ENCODE data around the gene TMEFF2.
"Not testable (repeated sequence)": the region's sequence is repeated elsewhere in the genome, so short reads cannot be mapped to it uniquely, and the experiment has no call there.

Gene TMEFF2

GRCh38 chr2:192183296-192183695, 11.4 kb downstream of the TMEFF2 start:
- DNase-seq, result no peak

- DNase-seq, result no peak
Observed at GRCh38 chr2:192166946-192167345, 27.8 kb downstream of the TMEFF2 start.

DNA sequence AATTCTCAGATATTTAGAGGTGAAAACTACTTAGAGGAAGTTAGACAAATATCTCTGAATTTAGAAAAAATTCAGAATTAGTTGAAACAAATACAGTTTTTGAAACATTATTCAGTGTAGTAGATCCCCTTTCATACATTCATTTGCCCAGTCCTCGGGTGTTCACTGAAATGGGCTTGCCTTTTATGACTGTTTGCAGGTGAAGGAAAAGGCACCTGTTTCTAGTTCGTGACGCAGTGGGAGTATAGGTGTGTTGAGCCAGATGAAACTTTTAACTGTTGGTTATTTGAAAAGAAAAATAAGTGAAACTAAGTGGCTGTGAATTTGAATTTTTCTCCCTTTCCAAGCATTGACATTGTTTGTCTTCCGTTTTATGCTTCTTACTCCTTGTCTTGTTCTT, 28.9 kb downstream of the TMEFF2 start:
- no peak for DNase-seq

GRCh38 chr2:192162392-192163042, 32.2 kb downstream of the TMEFF2 start:
- peak; percentile 43 for DNase-seq

DNA sequence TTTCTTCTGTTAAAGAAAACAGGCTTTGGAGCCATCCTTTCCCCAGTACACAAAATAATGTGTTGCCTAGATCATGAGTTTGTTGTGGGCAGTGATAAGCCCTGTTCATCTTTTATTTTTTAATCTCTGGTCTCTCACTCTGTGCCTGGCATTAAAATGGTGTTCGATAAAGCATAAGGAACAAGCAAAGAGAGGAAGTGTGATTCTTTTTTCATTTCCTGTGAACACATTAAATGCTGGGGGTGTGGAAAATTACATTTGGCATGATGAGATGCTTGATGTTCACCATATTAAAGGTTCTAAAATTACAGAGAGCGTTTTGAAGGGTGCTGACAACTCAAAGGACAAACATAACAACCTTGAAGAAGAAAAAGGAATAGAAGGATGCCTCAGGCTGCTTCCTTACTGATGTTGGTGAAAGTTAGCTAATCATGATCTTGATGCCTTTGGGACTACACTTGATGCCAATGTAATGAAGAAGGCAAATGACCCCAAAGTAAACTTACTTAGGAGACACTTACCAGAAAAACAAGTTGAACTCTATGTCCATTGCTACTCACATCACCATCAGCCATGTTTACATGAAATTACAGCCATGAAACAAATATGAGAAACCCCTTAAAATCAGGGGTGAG, 33.0 kb downstream of the TMEFF2 start:
- DNase-seq, result no peak

- DNase-seq, result peak; percentile 28
Observed at GRCh38 chr2:192159736-192160135, 35.0 kb downstream of the TMEFF2 start.

DNA sequence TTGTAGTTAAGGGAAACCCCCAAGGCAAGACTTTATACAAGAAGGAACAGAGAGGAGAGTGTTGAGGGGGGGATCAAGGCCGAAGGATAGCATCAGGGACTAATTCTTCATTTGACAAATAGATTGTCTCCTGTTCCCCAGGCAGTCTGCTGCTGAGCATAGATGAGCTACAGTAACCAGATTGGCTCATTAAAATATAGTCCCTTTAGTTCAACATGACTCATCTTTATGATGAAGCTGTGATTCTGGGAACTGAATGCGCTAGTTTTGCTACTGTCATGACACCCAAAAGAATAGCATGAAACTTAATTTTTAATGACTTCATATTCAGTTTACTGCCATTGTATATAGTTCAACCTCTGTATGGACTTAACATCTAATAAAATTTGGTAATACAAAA, 35.5 kb downstream of the TMEFF2 start:
- no peak for DNase-seq

- DNase-seq, result no peak
Observed at GRCh38 chr2:192157776-192158175, 37.0 kb downstream of the TMEFF2 start.

GRCh38 chr2:192155511-192156118, 39.1 kb downstream of the TMEFF2 start:
- DNase-seq, result peak; percentile 4

DNA sequence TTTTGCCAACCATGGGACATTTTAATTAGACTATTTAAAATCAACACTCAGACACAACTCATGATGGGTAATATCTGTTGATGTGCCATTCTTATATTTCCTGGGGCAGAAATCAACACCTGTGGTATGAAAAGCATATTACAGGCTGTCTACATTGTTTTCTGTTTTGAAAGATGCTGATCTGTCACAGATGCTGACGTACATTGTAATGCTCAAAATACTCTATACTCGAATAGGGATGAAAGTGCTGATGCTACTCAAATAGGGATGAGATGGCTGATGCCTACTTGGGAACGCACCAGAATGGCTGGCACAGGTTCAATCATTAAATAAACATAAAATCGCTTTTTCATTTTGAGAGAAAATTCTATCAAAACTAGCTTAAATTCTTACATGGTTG, 41.2 kb downstream of the TMEFF2 start:
- DNase-seq, result peak; percentile 3

- peak; percentile 61 for DNase-seq
Observed at GRCh38 chr2:192151853-192152252, 42.9 kb downstream of the TMEFF2 start.

DNA sequence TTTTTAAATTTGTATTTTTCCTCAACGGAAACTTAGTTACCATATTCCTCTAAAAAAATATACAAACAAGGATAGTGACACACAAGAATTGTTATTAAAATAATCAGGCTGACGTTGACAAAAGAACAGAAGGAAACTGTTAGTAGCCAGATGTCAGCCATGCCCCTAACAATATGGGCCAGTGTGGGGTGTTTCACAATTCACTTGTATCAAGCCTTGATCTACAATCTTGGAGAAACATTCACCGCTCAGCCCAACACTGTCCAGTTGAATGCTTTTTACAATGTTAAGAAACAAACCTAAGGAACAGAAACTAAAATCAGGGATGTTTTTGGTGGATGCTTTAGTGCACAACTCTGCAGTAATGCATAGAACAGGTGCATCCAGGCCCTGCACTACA, 44.6 kb downstream of the TMEFF2 start:
- no peak for DNase-seq

- DNase-seq, result no peak
Observed at GRCh38 chr2:192148620-192149321, 46.0 kb downstream of the TMEFF2 start.

GRCh38 chr2:192148241-192148619, 46.5 kb downstream of the TMEFF2 start:
- no peak for DNase-seq

DNA sequence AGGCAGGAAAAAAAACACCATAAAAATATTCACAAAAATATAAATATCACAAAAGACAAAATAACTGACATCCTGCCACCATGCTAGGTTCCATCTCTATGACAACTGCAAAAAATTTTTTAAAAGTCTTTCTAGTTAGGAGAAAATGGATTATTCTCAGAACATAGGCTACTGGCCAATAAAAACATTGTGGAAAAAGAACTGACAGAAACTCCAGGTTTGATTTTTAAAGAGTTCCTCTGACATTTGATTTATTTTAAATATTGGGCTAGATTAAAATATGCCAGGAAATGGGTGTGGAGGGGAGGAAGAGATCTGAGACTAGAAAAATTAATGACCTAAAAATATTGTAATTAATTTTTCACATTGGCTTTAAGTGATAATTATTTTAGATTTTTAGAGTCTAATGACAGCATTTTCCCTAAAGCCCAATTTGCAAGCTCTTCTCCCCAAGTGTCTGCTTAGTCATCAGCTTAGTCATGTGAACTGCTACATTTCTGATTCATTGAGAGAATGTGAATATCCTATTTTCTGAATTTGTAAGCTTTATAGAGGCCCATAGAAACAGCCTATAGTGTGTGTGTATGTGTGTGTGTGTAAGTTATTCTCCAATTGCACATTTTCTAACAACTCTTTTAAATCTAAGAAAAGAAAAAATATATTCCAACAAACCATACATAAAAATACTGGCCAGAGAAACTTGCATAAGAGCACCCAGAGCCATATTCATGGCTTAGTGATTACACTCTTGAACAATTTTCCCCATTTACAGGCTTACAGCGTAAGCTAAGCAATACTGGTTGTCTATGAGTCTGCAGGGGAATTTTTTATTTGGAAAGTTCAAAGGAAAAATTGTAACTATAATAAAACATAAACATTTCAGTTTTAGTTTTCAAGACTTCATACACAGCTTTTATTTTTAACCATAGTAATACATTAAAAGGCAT, 48.4 kb downstream of the TMEFF2 start:
- DNase-seq, result no peak

- no peak for DNase-seq
Observed at GRCh38 chr2:192145496-192145895, 49.2 kb downstream of the TMEFF2 start.

DNA sequence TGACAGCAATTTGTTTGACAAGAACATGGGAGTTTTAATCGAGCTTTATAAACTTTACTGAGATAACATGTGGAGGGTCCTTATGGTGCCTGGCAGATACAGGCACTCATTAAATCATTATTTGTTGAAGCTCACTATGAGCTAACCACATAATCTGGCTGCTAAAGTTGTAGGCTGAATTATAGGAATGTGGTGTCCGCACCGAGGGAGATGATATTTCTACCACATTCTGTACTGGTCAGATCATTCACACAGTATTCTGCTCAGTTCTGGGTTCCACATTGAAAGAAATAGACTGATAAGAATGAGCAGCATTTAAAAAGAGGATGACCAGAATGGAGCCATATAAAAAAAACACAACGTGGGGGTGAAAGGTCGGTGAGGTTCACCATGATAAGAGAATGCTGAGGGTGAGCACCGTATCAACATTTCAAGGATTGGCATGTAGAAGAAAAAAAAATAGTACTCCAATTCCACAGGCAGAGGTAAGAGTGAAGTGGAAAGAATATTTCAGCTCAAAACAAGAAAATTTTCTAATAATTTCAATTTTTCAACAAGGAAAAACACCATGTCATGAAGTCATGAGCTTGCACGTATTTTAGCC, 54.4 kb downstream of the TMEFF2 start:
- no peak for DNase-seq

DNA sequence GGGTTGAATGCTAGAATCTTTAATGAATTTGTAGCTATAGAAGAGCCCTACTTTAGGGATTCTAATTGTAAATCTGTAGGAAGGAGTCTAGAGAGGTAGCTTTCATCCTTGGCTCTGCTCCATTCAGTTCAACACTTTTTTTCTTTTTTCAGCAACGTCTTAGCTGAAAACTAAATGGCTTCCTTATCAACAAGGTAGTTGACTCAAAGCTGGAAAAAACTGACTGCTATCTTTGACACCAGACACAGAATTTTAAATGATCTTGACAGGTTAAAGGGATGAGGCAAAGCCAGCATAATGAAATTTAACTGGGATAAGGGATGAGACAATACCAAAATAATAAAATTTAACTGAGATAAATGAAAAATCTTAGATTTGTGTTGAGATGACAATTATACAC, 54.9 kb downstream of the TMEFF2 start:
- DNase-seq, result no peak

- no peak for DNase-seq
Observed at GRCh38 chr2:192137451-192137850, 57.3 kb downstream of the TMEFF2 start.

DNA sequence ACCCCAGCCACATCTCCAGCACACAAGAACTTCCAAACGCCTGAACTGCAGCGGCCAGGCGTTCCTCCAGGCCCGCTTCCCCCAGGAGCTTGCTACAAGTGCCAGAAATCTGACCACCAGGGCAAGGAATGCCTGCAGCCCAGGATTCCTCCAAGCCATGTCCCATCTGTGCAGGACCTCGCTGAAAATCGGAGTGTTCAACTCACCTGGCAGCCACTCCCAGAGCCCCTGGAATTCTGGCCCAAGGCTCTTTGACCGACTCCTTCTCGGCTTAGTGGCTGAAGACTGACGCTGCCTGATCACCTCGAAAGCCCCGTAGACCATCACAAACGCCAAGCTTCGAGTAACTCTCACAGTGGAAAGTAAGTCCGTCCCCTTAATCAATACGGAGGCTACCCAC, 62.1 kb downstream of the TMEFF2 start:
- not testable (repeated sequence) for DNase-seq

- not testable (repeated sequence) for DNase-seq
Observed at GRCh38 chr2:192130312-192130711, 64.4 kb downstream of the TMEFF2 start.

DNA sequence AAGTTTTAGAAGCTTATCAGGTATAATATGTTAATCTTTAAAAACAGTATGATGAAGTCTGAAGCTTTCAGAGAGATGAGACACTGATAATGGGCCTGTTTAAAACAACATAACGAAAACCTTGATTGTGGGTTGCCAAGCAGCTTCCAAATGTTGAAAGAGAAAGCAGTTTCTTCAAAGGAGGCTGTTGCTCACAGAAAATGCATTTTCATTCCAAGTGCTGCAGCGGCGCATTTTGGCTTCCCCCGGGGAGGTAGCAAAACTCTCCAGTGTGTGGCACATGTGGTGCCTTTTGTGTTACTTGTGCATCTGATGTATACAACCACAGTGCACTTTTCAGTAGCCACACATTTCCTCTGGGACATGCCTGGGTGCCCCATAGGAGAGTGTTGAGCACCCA, 66.1 kb downstream of the TMEFF2 start:
- DNase-seq, result no peak
